GM21447 (cell line): ENCODE results near the gene ART5.
"Not testable (repeated sequence)": the region's sequence is repeated elsewhere in the genome, so short reads cannot be mapped to it uniquely, and the experiment has no call there.

Experiments used
- ATAC-seq: cut with Tn5 transposase; IDR thresholded peaks from one replicate; pipeline ENCODE4 v1.9.1; 2021; ENCODE audit not compliant: unreplicated experiment

Gene ART5

GRCh38 chr11:3658252-3658651 is 16.5 kb upstream of the ART5 start:
- no peak for ATAC-seq

- not testable (repeated sequence) for ATAC-seq
Measured at GRCh38 chr11:3657331-3657730, 15.5 kb upstream of the ART5 start.

GRCh38 chr11:3655547-3655946 is 13.8 kb upstream of the ART5 start:
- no peak for ATAC-seq

GRCh38 chr11:3652514-3652913 is 10.7 kb upstream of the ART5 start:
- not testable (repeated sequence) for ATAC-seq

GRCh38 chr11:3649374-3649773 is 7.6 kb upstream of the ART5 start:
- ATAC-seq = not testable (repeated sequence)

- ATAC-seq = not testable (repeated sequence)
Measured at GRCh38 chr11:3648843-3649242, 7.1 kb upstream of the ART5 start.

- ATAC-seq = no peak
Measured at GRCh38 chr11:3645552-3645951, 3.8 kb upstream of the ART5 start.

GRCh38 chr11:3644817-3645235 is 3.0 kb upstream of the ART5 start, which contains the start of gene ART1:
Gene ART1, plus strand, starts transcription at chr11:3645128. Its CDS starts 14,086 bp downstream, at chr11:3659214.
- no peak for ATAC-seq

GRCh38 chr11:3643102-3643546 is 1.3 kb upstream of the ART5 start:
- ATAC-seq = not testable (repeated sequence)

- no peak for ATAC-seq
Measured at GRCh38 chr11:3642071-3642951, 519 bp upstream of the ART5 start.

- no peak for ATAC-seq
Measured at GRCh38 chr11:3641191-3641590, 601 bp downstream of the ART5 start.

GRCh38 chr11:3639841-3640240 is 2.0 kb downstream of the ART5 start:
- ATAC-seq = no peak

GRCh38 chr11:3638513-3638912 is 3.3 kb downstream of the ART5 start:
- ATAC-seq = no peak

- no peak for ATAC-seq
Measured at GRCh38 chr11:3637201-3637600, 4.6 kb downstream of the ART5 start.

- ATAC-seq = no peak
Measured at GRCh38 chr11:3635641-3636375, 6.0 kb downstream of the ART5 start.

- no peak for ATAC-seq
Measured at GRCh38 chr11:3632070-3632660, 9.6 kb downstream of the ART5 start.

- no peak for ATAC-seq
Measured at GRCh38 chr11:3631331-3631730, 10.5 kb downstream of the ART5 start.

- ATAC-seq = no peak
Measured at GRCh38 chr11:3627291-3627690, 14.5 kb downstream of the ART5 start.

- no peak for ATAC-seq
Measured at GRCh38 chr11:3626250-3626960, 15.4 kb downstream of the ART5 start.

GRCh38 chr11:3623767-3624458 is 17.9 kb downstream of the ART5 start:
- ATAC-seq = no peak
